HL-60 (cell line): ENCODE data around the gene ZNF107.

ENCODE experiments used
- GABPA ChIP-seq: IDR thresholded peaks from 2 replicates; pipeline ENCODE4 v1.6.1; 2012; ENCODE audit warnings: low read depth
- POLR2AphosphoS5 ChIP-seq: IDR thresholded peaks from 2 replicates; pipeline ENCODE4 v1.6.1; 2012; ENCODE audit warnings: low read depth
- REST ChIP-seq: IDR thresholded peaks from 2 replicates; pipeline ENCODE4 v1.6.1; 2012; ENCODE audit warnings: low read depth; ENCODE audit not compliant: insufficient replicate concordance
- SPI1 ChIP-seq: IDR thresholded peaks from 2 replicates; pipeline ENCODE4 v1.6.1; 2012; ENCODE audit warnings: low read depth, mild to moderate bottlenecking, borderline replicate concordance
- TF ChIP-seq, protein P1 (sequence below): IDR thresholded peaks from one replicate; pipeline ENCODE4 v1.5.1; 2011; ENCODE audit warnings: low read length, control low read depth, inconsistent platforms; ENCODE audit not compliant: insufficient read depth

DNA sequence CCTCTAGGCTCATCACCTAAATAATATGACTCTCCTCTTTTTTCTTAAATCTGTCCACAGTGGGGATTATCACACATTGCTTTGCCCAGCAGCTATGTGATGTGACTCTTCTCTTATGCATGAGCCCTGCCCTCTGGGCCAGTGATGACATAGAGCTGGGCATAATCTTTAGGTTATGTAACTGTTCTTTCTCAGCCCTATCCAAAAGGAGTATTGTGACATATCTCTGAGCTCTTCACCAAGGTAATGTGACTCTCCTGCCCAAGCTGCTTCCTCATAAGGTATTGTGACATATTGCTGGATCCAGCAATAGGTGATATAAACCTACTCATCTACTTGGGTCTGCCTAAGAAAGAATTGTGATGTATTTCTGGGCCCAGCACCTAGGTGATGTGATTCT lies 37.7 kb upstream of the ZNF107 start:
- TF ChIP-seq, protein P1, sequence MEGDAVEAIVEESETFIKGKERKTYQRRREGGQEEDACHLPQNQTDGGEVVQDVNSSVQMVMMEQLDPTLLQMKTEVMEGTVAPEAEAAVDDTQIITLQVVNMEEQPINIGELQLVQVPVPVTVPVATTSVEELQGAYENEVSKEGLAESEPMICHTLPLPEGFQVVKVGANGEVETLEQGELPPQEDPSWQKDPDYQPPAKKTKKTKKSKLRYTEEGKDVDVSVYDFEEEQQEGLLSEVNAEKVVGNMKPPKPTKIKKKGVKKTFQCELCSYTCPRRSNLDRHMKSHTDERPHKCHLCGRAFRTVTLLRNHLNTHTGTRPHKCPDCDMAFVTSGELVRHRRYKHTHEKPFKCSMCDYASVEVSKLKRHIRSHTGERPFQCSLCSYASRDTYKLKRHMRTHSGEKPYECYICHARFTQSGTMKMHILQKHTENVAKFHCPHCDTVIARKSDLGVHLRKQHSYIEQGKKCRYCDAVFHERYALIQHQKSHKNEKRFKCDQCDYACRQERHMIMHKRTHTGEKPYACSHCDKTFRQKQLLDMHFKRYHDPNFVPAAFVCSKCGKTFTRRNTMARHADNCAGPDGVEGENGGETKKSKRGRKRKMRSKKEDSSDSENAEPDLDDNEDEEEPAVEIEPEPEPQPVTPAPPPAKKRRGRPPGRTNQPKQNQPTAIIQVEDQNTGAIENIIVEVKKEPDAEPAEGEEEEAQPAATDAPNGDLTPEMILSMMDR = no peak
- TF ChIP-seq GABPA = no peak
- no peak for TF ChIP-seq POLR2AphosphoS5
- TF ChIP-seq REST = no peak
- no peak for TF ChIP-seq SPI1
